ENCODE measurements around the gene GPRC6A.
"Not testable (repeated sequence)": the region's sequence is repeated elsewhere in the genome, so short reads cannot be mapped to it uniquely, and the experiment has no call there.

GPRC6A gene

GRCh38 chr6:116828983-116829382, at the start of gene GPRC6A:
GPRC6A (minus strand) TSS chr6:116829083; CDS start chr6:116829013, 70 bp downstream.
- no peak for DNase-seq (ENCODE audit: low read depth in 3 of 3)

- DNase-seq (ENCODE audit: low read depth in 3 of 3): no peak
Observed at GRCh38 chr6:116877743-116878142, 48.9 kb upstream of the GPRC6A start.

DNA sequence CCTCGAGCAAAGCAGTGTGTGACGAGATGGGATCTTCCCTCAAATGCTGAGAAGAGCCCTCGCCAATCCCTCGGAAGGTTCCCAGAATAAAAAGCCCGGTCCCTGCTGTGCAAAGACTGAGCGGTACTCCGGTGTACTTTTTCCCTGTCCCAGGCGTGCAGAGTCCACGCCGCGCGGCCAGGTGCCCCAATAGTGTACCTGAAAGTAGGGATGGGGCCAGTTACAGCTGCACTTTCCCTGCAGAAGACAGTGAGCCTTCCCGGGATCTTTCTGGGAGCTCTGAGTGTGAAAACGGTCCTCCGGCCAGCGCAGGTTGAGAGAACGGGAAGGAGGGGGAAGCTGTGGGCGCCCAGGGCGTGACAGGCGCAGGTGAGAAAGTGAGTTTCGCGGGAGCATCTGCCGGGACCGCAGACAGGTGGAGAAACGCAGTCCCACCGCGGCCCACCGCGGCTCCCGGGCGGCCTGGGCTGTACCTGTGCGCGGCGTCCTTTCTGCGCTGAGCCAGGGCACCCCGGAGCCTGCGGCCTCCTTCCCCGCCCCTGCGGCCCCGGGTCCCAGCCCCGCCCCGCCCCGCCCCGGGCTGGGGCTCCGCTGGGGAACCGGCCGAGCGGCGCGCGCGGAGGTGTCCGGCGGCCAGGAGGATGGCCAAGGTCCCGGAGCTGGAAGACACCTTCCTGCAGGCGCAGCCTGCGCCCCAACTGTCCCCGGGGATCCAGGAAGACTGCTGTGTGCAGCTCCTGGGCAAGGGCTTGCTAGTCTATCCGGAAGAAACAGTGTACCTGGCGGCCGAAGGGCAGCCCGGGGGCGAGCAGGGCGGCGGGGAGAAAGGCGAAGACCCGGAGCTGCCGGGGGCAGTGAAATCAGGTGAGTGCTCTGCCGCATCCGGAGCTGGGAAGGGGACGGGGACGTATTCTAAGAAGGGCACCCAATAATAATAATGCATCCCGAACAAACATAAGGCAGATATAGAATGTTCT, 48.0 kb upstream of the GPRC6A start, which contains the start of gene RFX6:
Gene RFX6, plus strand, starts transcription at position 608 of the 977 bp plus-strand sequence. Its CDS starts 34 bp downstream, at position 642.
- no peak for DNase-seq (ENCODE audit: low read depth in 3 of 3)

- no peak for DNase-seq (ENCODE audit: low read depth in 3 of 3)
Observed at GRCh38 chr6:116876107-116876506, 47.2 kb upstream of the GPRC6A start.

DNA sequence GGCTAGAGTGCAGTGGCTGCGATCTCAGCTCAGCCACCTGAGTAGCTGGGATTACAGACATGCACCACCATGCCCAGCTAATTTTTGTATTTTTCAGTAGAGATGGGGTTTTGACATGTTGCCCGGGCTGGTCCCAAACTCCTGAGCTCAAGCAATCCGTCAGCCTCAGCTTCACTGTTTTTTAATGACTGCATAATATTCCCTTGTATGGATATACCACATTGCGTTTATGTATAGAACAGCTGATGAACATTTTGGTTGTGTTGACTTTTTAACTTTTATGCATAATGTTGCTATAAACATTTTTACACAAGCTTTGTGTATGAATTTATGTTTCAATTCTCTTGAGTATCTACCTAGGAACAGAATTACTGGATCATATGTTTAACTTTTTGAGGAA, 43.9 kb upstream of the GPRC6A start:
- no peak for DNase-seq (ENCODE audit: low read depth in 3 of 3)

DNA sequence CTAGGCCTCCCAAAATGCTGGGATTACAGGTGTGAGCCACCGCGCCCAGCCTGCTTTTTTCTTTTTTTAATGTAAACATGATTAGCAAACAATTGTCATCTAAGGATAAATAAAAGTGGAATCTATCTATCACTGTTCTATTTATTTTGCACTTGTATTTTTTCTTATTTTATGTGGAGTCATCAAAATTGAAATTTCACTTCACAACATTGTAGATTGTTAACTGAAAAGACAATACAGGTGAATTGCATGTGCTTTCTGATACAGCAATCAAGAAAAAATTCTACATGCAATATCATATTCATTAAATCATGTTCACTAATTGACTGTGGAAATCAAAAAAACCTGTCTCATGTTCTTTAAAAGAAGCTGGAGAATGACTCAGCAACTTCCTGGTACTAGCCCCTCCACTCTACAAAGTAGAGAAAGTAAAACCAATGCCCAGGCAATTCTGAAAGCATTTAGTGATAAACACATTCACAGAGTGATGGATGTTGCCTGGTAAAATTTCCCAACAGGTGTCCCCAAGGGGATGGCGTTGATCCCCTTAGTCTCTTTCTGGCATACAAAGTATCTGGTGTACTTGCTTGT, 37.5 kb upstream of the GPRC6A start:
- no peak for DNase-seq (ENCODE audit: low read depth in 3 of 3)

DNA sequence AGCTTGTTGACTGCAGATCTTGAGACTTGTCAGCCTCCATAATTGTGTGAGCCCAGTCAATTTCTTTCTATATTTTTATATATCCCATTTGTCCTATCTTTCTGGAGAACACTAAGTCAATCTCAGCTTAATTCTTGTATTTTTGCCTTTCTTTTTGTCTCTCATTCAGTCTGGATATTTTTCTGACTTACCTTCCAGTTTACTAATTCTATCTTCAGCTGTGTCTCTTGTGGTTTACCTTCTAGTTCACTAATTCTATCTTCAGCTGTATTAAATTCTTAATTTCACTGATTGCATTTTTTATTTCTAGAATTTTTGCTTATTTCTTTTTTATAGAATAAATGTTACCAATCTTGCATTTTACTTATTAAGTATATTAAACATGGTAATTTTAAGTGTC, 30.4 kb upstream of the GPRC6A start:
- no peak for DNase-seq (ENCODE audit: low read depth in 3 of 3)

DNA sequence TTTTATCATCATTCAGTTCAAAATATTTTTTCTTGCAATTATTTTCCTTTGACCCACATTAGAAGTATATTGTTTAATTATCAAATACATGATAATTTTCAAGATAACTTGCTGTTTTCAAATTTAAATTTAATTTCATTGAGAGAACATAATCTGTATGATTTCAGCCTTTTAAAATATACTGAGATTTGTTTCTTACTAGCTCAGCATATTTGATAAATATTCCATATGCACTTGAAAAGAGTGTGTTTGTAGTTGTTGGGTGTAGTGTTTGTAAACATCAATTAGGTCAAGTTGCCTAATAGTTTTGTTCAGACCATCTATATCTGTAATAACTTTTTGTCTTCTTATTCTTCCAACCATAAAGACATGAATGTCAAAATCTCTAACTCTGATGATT, 29.2 kb upstream of the GPRC6A start:
- no peak for DNase-seq (ENCODE audit: low read depth in 3 of 3)

DNA sequence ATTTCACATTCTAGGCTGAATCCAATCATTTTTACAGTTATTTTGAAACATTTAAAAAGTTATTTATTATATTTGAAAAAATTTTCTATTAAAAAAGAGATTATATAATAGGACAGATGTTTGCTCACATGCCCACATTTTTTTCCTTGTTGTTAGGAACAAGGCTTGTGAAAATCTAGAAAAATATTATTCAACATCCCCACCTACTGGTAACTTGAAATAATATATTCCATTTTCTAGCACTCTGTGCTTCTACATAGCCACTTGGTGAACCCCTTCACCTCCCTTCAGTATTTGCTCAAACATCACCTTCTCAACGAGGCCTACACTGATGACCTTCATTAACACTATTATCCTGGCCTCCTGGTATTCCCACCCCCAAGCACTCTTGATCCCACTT, 18.3 kb upstream of the GPRC6A start:
- no peak for DNase-seq (ENCODE audit: low read depth in 3 of 3)

DNA sequence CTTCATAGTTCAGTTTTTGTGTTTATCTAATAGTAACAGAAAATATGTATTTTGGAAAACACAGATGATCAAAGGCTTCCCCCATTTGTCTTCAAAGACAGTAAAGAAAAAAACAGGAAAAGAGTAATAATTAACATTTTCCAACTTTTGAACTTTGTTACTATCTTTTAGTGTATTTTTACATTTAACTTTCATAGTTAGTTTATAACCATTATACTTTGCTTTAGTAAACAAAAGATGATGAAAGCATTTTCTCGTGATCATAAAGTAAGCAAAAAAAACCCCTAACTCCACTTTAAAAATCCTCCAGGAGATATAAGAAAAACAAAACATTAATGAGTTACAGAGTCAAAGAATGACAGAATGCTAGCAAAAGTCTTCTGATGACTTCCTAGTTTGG, 13.6 kb upstream of the GPRC6A start:
- no peak for DNase-seq (ENCODE audit: low read depth in 3 of 3)

- DNase-seq (ENCODE audit: low read depth in 3 of 3): no peak
Observed at GRCh38 chr6:116840091-116840490, 11.2 kb upstream of the GPRC6A start.

DNA sequence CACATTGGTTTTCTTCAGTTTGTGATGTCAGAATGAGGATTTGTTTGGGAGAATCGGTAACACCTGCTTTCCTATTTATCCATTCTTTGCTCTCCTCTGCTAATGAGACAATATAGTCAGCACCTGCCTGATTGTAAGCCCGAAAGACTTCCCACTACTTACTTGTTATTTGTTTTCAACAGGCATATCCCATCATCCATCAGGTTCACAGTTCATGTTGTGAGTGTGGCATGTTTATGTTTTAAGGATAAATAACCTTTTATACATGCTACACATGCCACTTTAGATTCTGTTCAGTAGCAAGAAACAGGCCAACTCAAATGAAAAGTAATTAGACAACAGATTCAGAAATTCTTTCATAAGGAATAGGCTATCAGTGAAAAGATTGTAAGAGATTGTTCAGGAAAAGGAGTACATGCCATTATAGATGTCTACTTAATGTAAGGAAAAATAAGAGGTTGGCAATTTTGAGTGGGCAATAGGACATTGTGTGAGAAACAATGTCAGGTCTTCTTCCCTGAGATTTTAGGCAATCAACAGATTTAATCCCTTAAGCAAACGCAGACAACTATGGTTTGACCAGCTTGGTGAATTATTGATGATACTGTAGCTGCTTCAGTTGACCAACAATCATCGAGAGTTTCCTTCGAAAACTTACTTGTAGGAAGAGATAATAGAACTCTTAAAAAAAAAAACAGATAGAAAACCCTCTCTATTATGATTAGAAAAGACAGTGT, 7.9 kb upstream of the GPRC6A start:
- no peak for DNase-seq (ENCODE audit: low read depth in 3 of 3)

DNA sequence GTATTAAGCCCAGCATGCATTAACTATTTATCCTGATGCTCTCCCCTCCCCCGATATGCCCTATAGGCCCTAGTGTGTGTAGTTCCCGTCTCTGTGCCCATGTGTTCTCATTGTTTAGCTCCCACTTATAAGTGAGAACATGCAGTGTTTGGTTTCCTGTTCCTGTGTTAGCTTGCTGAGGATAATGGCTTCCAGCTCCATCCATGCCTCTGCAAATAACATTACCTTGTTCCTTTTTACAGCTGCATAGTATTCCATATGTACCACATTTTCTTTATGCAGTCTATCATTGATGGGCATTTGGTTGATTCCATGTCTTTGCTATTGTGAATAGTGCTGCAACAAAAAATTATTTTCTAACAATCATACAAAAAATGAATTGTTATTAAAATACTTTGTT, 5.6 kb upstream of the GPRC6A start:
- not testable (repeated sequence) for DNase-seq (ENCODE audit: low read depth in 3 of 3)

DNA sequence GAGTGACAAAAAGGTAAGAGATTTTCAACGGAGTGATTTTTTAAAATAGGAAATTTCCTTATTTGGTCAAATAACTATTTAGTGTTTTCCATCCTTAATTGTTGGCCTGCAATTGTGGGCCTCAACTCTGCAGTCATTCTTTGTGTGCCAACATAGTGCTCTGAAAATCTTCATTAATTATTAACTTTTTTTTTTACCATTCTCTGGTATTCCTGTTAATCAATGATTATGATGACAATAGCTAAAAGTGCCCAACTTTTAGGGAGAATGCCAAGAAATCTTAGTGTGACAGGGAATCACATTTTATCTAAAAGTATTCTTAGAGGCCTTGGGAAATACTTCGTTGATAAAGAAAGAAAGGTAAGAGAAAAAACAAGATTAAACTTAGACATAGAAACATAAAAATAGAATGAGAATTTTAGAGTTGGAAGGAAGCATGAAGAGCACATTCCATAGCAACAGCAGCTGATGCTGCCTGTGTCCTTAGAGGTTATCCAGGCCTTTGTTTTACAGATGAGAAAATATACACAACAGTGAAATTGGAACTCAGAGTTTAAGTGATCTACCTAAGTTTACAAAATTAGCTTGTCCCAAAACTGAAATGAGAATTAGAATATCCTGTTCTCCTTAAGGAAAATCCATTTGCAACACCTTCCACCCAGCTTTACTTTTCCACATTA, 1.2 kb downstream of the GPRC6A start:
- no peak for DNase-seq (ENCODE audit: low read depth in 3 of 3)

GRCh38 chr6:116816336-116816735, 12.5 kb downstream of the GPRC6A start:
- DNase-seq (ENCODE audit: low read depth in 3 of 3): not testable (repeated sequence)

GRCh38 chr6:116812051-116812650, 16.7 kb downstream of the GPRC6A start:
- DNase-seq (ENCODE audit: low read depth in 3 of 3): no peak

DNA sequence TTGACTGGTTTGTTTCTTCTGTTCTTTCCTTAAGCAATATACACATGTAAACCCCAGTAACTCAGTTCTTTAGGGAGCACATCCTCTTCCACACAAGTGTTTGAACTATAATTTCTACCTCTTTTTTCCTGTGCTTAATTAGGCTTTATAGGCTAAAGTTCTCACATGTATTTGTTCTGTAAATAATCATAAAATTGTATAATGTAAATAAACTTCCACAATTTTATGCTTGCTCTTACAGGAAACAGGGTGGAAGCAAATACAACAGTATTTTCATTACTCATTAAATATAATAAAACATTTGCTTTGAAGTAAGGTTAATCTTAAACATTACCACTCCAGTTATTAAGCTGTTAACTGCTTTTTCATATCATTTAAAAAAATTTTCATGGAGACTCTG, 26.9 kb downstream of the GPRC6A start:
- no peak for DNase-seq (ENCODE audit: low read depth in 3 of 3)

GRCh38 chr6:116799945-116800344, 28.9 kb downstream of the GPRC6A start:
- no peak for DNase-seq (ENCODE audit: low read depth in 3 of 3)

- no peak for DNase-seq (ENCODE audit: low read depth in 3 of 3)
Observed at GRCh38 chr6:116797585-116797984, 31.3 kb downstream of the GPRC6A start.

DNA sequence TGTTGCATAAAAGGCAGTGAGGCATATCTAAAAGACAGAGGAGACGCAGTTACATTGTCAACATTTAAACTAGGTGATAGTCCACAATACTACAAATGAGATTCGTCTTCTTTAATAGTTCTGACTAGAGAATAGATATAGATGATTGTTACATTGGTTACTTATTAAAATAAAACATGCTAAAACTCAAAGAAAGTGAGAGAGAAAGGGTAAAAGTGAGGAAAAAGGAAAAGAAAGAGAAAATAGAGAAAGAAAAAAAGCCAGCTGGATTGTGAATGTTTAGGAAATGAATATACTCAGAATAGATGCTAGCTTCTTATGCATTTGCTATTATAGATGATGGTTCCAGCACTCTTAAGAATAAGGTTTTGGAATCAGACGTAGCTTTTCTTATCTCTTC, 35.7 kb downstream of the GPRC6A start:
- DNase-seq (ENCODE audit: low read depth in 3 of 3): no peak

DNA sequence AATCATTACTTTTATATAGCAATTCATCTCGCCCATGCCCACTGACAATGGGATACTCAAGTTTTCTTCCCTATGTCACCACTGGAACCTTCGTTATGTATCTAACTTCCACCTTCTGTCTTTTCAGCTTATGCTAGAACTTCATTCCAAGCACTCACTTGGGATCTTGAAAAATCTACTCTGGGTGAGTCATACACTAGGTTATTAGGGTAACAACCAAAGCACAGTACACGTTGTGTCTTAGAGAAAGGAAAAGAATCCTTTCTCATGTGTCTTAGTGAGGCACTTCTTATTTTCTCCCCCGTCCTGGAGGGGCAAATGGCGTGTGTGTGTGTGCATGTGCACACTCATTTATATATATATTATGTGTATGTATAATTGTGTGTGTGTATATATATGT, 45.0 kb downstream of the GPRC6A start:
- no peak for DNase-seq (ENCODE audit: low read depth in 3 of 3)

Measured in stimulated activated CD4-positive, alpha-beta T cell treated with anti-CD3 and anti-CD28 coated beads, TNF-alpha, amount 100 ng/mL, for 4 hours (primary cell).